Measurements from ENCODE around the gene SF3A1. TPM values are rescaled to one million over a fixed set of nuclear protein-coding genes. Genes with fewer than 3 reads are reported as not detected.

The SF3A1 gene
- total and polyA plus RNA-seq, 2 of the 8 experiments (the other 6 are each of a cell fraction or from before 2014, with no cell fraction given) = 27.8 to 285 TPM

DNA sequence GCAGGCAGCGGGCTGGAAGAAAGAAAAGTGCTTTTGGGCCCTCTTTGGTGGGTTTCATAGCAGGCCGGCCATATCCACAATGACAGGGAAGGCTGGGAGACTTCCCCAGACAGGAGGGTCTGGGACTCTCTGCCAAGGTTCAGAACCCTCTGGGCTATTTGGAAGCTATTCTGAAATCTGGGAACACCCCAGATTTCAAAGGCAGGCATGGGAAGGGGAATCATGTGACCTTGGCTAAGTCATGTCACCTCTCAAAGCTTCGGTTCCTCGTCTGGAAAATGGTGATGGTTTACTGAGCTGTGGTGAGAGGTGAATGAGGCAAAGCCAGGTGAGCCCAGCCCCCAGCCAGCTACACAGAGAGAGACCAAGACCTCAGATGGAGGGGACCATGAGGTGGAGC lies 72.0 kb downstream of the SF3A1 start:
- H2AFZ ChIP-seq (ENCODE audit: low read length) = no peak overlapping the region
- CTCF ChIA-PET (ENCODE audit: partially characterized antibody) = interaction anchor here (1.7 to 9.1 kb wide), 4 partner anchors 13 to 142 kb away, joined by 4 to 203 read pairs (median 6); partner anchors contain the start of gene TBC1D10A
- no peak overlapping the region for H4K91ac ChIP-seq (replicated peaks; ENCODE audit: insufficient read length, low read length)
- POLR2A ChIA-PET (ENCODE audit: partially characterized antibody) = no interaction called here
- no peak overlapping the region for H3K4me3 ChIP-seq (ENCODE audit: extremely low read depth in 1 of 4, insufficient read depth in 2 of 4, low read depth in 3 of 4, low read length in 4 of 4)
- no peak overlapping the region for H2BK15ac ChIP-seq (ENCODE audit: low read length)
- no peaks in the 10 kb centered on the region for H3K9me3 ChIP-seq (ENCODE audit: insufficient read depth in 2 of 2, low read depth in 1 of 2, low read length in 1 of 2)
- H3K23me2 ChIP-seq (ENCODE audit: low read depth, low read length) = peaks cover 10% of the 10 kb centered on the region; the same call in 1 of the 2 replicates
- H3K23ac ChIP-seq (ENCODE audit: insufficient read length) = no peak overlapping the region
- H4K8ac ChIP-seq (ENCODE audit: extremely low read depth, insufficient read depth, low read length) = no peak overlapping the region
- H2AK5ac ChIP-seq (ENCODE audit: low read depth, low read length) = no peak overlapping the region
- H4K20me1 ChIP-seq (replicated peaks in 1 of 2; ENCODE audit: control insufficient read depth in 1 of 2, insufficient read depth in 2 of 2, low read length in 2 of 2) = peaks cover 0 to 4% of the 10 kb centered on the region in 2 experiments
- no peak overlapping the region for H2BK120ac ChIP-seq (replicated peaks; ENCODE audit: low read depth, low read length)
- no peak overlapping the region for H3K14ac ChIP-seq (ENCODE audit: insufficient read length)
- no peaks in the 10 kb centered on the region for H3K36me3 ChIP-seq (ENCODE audit: control insufficient read depth in 2 of 4, insufficient read depth in 4 of 4, low read length in 3 of 4)
- H4K5ac ChIP-seq (ENCODE audit: insufficient read length, low read depth, low read length) = no peak overlapping the region
- no peaks in the 10 kb centered on the region for H3K79me2 ChIP-seq (ENCODE audit: control insufficient read depth in 1 of 2, insufficient read depth in 2 of 2, low read length in 2 of 2)
- peaks cover 0 to 9% (median 6%) of the 10 kb centered on the region in 4 experiments; a peak in 6 of 7 replicates for H3K4me1 ChIP-seq (replicated peaks in 1 of 4; ENCODE audit: control insufficient read depth in 3 of 4, insufficient read depth in 4 of 4, low read length in 3 of 4)
- DNase-seq (ENCODE audit: low read depth in 1 of 2, low spot score in 2 of 2) (no peak), FAIRE-seq (no peak)
- no peak overlapping the region for H2BK12ac ChIP-seq (ENCODE audit: low read depth, low read length)
- H3K56ac ChIP-seq (replicated peaks; ENCODE audit: insufficient read length, low read depth, low read length) = no peak overlapping the region
- no peak overlapping the region for H2BK5ac ChIP-seq (ENCODE audit: low read depth, low read length)
- H2BK20ac ChIP-seq (ENCODE audit: low read length) = no peak overlapping the region
- no peaks in the 10 kb centered on the region for H3K79me1 ChIP-seq (ENCODE audit: low read depth, low read length)
- WGBS, 2 experiments (ENCODE audit: extremely low coverage in 1 of 2, insufficient coverage in 1 of 2, insufficient read length in 1 of 2, insufficient replicate concordance in 2 of 2, low coverage in 1 of 2, low lambda C conversion rate in 2 of 2, missing lambda C conversion rate in 1 of 2) = 91% methylated on average over 4 of the region's 4 CpGs; no CpG with 5 or more reads in 1 of the 2 experiments
- no peak overlapping the region for H3K9ac ChIP-seq (replicated peaks in 1 of 4; ENCODE audit: extremely low read depth in 1 of 4, low read depth in 3 of 4, low read length in 3 of 4)
- H3K4ac ChIP-seq (replicated peaks; ENCODE audit: insufficient read length, low read depth, low read length) = no peak overlapping the region
- H3K18ac ChIP-seq (ENCODE audit: extremely low read depth, low read length) = no peak overlapping the region
- no peak overlapping the region for H3K4me2 ChIP-seq (ENCODE audit: insufficient read depth in 1 of 2, low read depth in 2 of 2, low read length in 2 of 2)
- H3K27ac ChIP-seq (ENCODE audit: low read depth, low read length) = no peak overlapping the region
- no peaks in the 10 kb centered on the region for H3K27me3 ChIP-seq (replicated peaks in 1 of 4; ENCODE audit: control insufficient read depth in 3 of 4, extremely low read depth in 1 of 4, insufficient read depth in 3 of 4, low read length in 3 of 4)
- TF ChIP-seq YY1 (IDR thresholded peaks at IDR 0.05; ENCODE audit: low read depth, low read length) = no peak
